ENCODE results near the gene TIE1.
A peak's percentile ranks its signal among the peaks of the same experiment; 100 is the strongest.

TIE1 gene

GRCh38 chr1:43338001-43338400, 37.2 kb downstream of the TIE1 start:
- DNase-seq (ENCODE audit: low spot score) = no peak

GRCh38 chr1:43339584-43340232, 38.9 kb downstream of the TIE1 start:
- no peak for DNase-seq (ENCODE audit: low spot score)

GRCh38 chr1:43340559-43340958, 39.8 kb downstream of the TIE1 start:
- DNase-seq (ENCODE audit: low spot score) = no peak

GRCh38 chr1:43344267-43344850, 43.6 kb downstream of the TIE1 start:
- no peak for DNase-seq (ENCODE audit: low spot score)

- no peak for DNase-seq (ENCODE audit: low spot score)
Observed at GRCh38 chr1:43345120-43345519, 44.3 kb downstream of the TIE1 start.

GRCh38 chr1:43346636-43347035, 45.9 kb downstream of the TIE1 start:
- DNase-seq (ENCODE audit: low spot score) = no peak

GRCh38 chr1:43348343-43348808, 47.6 kb downstream of the TIE1 start:
- no peak for DNase-seq (ENCODE audit: low spot score)

- DNase-seq (ENCODE audit: low spot score) = peak; percentile 58
Observed at GRCh38 chr1:43348809-43349593, 48.2 kb downstream of the TIE1 start.

- DNase-seq (ENCODE audit: low spot score) = no peak
Observed at GRCh38 chr1:43349594-43350306, 49.0 kb downstream of the TIE1 start.

- no peak for DNase-seq (ENCODE audit: low spot score)
Observed at GRCh38 chr1:43350976-43351375, 50.2 kb downstream of the TIE1 start.

GRCh38 chr1:43351421-43352350, 50.9 kb downstream of the TIE1 start:
- DNase-seq (ENCODE audit: low spot score) = no peak

- no peak for DNase-seq (ENCODE audit: low spot score)
Observed at GRCh38 chr1:43352351-43352705, 51.5 kb downstream of the TIE1 start.

- no peak for DNase-seq (ENCODE audit: low spot score)
Observed at GRCh38 chr1:43352881-43353280, 52.1 kb downstream of the TIE1 start.

GRCh38 chr1:43354471-43354870, 53.7 kb downstream of the TIE1 start:
- no peak for DNase-seq (ENCODE audit: low spot score)

- DNase-seq (ENCODE audit: low spot score) = no peak
Observed at GRCh38 chr1:43354936-43355335, 54.2 kb downstream of the TIE1 start.

GRCh38 chr1:43357251-43357650, 56.5 kb downstream of the TIE1 start:
- DNase-seq (ENCODE audit: low spot score) = no peak

- DNase-seq (ENCODE audit: low spot score) = peak; percentile 12
Observed at GRCh38 chr1:43358121-43358745, 57.5 kb downstream of the TIE1 start.

- DNase-seq (ENCODE audit: low spot score) = peak; percentile 97
Observed at GRCh38 chr1:43358746-43359693, 58.2 kb downstream of the TIE1 start, which contains the start of gene CDC20. Gene CDC20 (plus strand): TSS chr1:43358981. CDS start chr1:43359216, 235 bp downstream.

- DNase-seq (ENCODE audit: low spot score) = no peak
Observed at GRCh38 chr1:43359696-43360095, 58.9 kb downstream of the TIE1 start.

GRCh38 chr1:43360616-43361015, 59.8 kb downstream of the TIE1 start:
- DNase-seq (ENCODE audit: low spot score) = no peak

All from CD4-positive, alpha-beta T cell treated with Interleukin-15 for 4 hours (primary cell).